ENCODE results near the gene MON1A. TPM values are rescaled to one million over a fixed set of nuclear protein-coding genes. Genes with fewer than 3 reads are reported as not detected.

Gene MON1A
- total RNA-seq, 1 experiment from 2014 or later, result 9.0 TPM

DNA sequence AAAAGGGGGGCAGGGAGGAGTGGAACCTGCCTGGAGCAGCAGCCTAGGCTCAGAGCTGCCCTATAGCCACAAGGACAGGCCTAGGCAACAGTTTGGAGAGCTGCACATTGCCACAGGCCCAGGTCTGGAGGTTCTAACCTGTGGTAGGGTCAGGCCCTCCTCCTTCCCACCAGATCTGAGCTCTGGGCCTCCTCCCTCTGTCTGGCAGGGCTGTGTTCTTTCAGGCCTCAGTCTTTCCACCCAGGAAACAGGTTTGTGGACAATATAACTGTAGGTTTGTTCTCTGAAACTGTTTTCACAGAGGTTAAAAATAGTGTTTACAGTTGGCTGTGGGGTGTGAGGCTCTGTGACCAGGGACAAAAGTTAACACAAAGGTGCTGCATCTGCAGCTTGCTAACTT, 50.9 kb downstream of the MON1A start:
- no peak for DNase-seq (ENCODE audit: low read depth, low spot score)
- RAD21 ChIA-PET (ENCODE audit: low non-redundant PET in 1 of 2, low total read pairs in 2 of 2, uncharacterized antibody in 2 of 2, unreplicated experiment in 2 of 2), result no interaction called here
- POLR2A ChIA-PET, result interaction anchor here (8.4 kb wide), 1 partner anchor 22 kb away, joined by 43 read pairs; the partner anchor contains the start of gene MST1R
- Histone ChIP-seq H3K27me3 (ENCODE audit: insufficient read depth, low read length) (no peaks in the 10 kb centered on the region), H3K9me3 (ENCODE audit: control insufficient read depth in 1 of 2, insufficient read depth in 1 of 2, low read depth in 1 of 2, low read length in 2 of 2) (no peaks in the 10 kb centered on the region), H3K4me2 (ENCODE audit: low read length) (no peak overlapping the region), H2AFZ (ENCODE audit: low read depth, low read length, poor library complexity, severe bottlenecking) (no peak overlapping the region), H3K27ac (ENCODE audit: low read depth, low read length) (no peak overlapping the region), H3K9me2 (ENCODE audit: insufficient read depth) (no peaks in the 10 kb centered on the region), H3K4me1 (ENCODE audit: control insufficient read depth in 1 of 2, insufficient read depth in 2 of 2, low read length in 2 of 2) (peaks cover 0 to 6% of the 10 kb centered on the region in 2 experiments; a peak in 1 of 4 replicates), H3K36me3 (ENCODE audit: control insufficient read depth in 1 of 2, insufficient read depth in 2 of 2, low read length in 2 of 2) (no peaks in the 10 kb centered on the region), H3K4me3 (replicated peaks in 1 of 2; ENCODE audit: low read depth in 1 of 2, low read length in 2 of 2) (no peak overlapping the region), H3K79me2 (ENCODE audit: insufficient read depth, low read length) (no peaks in the 10 kb centered on the region), H4K20me1 (ENCODE audit: insufficient read depth) (no peaks in the 10 kb centered on the region), H3K9ac (ENCODE audit: low read length) (no peak overlapping the region)
- ATAC-seq, result no peak
- TF ChIP-seq YY1 (IDR thresholded peaks at IDR 0.05; ENCODE audit: extremely low read depth, insufficient replicate concordance, low read depth, low read length), result no peak
- TF ChIP-seq, protein P1, sequence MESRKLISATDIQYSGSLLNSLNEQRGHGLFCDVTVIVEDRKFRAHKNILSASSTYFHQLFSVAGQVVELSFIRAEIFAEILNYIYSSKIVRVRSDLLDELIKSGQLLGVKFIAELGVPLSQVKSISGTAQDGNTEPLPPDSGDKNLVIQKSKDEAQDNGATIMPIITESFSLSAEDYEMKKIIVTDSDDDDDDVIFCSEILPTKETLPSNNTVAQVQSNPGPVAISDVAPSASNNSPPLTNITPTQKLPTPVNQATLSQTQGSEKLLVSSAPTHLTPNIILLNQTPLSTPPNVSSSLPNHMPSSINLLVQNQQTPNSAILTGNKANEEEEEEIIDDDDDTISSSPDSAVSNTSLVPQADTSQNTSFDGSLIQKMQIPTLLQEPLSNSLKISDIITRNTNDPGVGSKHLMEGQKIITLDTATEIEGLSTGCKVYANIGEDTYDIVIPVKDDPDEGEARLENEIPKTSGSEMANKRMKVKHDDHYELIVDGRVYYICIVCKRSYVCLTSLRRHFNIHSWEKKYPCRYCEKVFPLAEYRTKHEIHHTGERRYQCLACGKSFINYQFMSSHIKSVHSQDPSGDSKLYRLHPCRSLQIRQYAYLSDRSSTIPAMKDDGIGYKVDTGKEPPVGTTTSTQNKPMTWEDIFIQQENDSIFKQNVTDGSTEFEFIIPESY (IDR thresholded peaks at IDR 0.05; ENCODE audit: extremely low read depth, insufficient replicate concordance, low read length), result no peak
- no peak for TF ChIP-seq CBX3 (IDR thresholded peaks at IDR 0.05; ENCODE audit: low read depth)
- no peak for TF ChIP-seq ZNF274 (IDR thresholded peaks at IDR 0.05; ENCODE audit: low read depth, low read length)
- no peak for TF ChIP-seq TCF7L2 (IDR thresholded peaks at IDR 0.05; ENCODE audit: borderline replicate concordance, extremely low read depth, insufficient read depth, insufficient read length)
- TF ChIP-seq EZH2phosphoT487 (IDR thresholded peaks at IDR 0.05; ENCODE audit: borderline replicate concordance), result no peak
- no TSS peak for BruUV-seq (replicated peaks)
- intact Hi-C loops (cut with micrococcal nuclease), result no loop called here
- CTCF ChIA-PET, result interaction anchor here (0.7 kb wide), 1 partner anchor 22 kb away, joined by 3 read pairs; no protein-coding TSS in a partner anchor

DNA sequence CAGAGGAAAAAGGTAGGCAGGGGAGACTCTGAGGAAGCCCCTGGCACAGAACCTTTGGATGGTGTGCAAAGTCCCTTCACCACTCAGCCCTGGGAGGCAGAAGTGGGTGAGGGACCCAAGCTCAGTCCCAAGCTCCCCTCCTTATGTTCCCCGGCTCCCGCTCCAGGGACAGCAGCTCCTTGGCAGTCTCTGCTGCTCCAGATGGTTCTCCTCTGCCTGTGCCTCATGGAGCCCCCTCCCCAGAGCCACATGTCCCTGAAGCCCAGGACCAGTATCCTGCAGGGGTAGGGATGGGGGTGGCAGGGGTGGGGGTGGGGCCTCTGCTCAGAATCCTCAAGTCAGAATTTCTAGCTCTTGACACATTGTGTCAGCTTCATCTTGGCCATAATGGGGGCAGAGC, 51.9 kb downstream of the MON1A start:
- no TSS peak for BruUV-seq (replicated peaks)
- CTCF ChIA-PET, result no interaction called here
- intact Hi-C loops (cut with micrococcal nuclease), result no loop called here

More for the DNA sequence above, 51.9 kb downstream of the MON1A start:
- Histone ChIP-seq H2AFZ (ENCODE audit: low read depth, low read length, poor library complexity, severe bottlenecking) (no peak overlapping the region), H3K9ac (ENCODE audit: low read length) (no peak overlapping the region), H3K9me2 (ENCODE audit: insufficient read depth) (no peaks in the 10 kb centered on the region), H3K79me2 (ENCODE audit: insufficient read depth, low read length) (no peaks in the 10 kb centered on the region), H3K27me3 (ENCODE audit: insufficient read depth, low read length) (no peaks in the 10 kb centered on the region), H3K4me1 (ENCODE audit: control insufficient read depth in 1 of 2, insufficient read depth in 2 of 2, low read length in 2 of 2) (peaks cover 0 to 6% of the 10 kb centered on the region in 2 experiments; a peak in 1 of 4 replicates), H3K27ac (ENCODE audit: low read depth, low read length) (no peak overlapping the region), H3K9me3 (ENCODE audit: control insufficient read depth in 1 of 2, insufficient read depth in 1 of 2, low read depth in 1 of 2, low read length in 2 of 2) (no peaks in the 10 kb centered on the region), H4K20me1 (ENCODE audit: insufficient read depth) (no peaks in the 10 kb centered on the region), H3K4me3 (replicated peaks in 1 of 2; ENCODE audit: low read depth in 1 of 2, low read length in 2 of 2) (no peak overlapping the region), H3K36me3 (ENCODE audit: control insufficient read depth in 1 of 2, insufficient read depth in 2 of 2, low read length in 2 of 2) (no peaks in the 10 kb centered on the region), H3K4me2 (ENCODE audit: low read length) (no peak overlapping the region)
- no peak for DNase-seq (ENCODE audit: low read depth, low spot score)
- no peak for TF ChIP-seq TCF7L2 (IDR thresholded peaks at IDR 0.05; ENCODE audit: borderline replicate concordance, extremely low read depth, insufficient read depth, insufficient read length)
- TF ChIP-seq ZNF274 (IDR thresholded peaks at IDR 0.05; ENCODE audit: low read depth, low read length), result no peak
- TF ChIP-seq POLR2A (IDR thresholded peaks at IDR 0.05; ENCODE audit: borderline replicate concordance, extremely low read depth, insufficient read depth, insufficient read length), result no peak
- no peak for TF ChIP-seq YY1 (IDR thresholded peaks at IDR 0.05; ENCODE audit: extremely low read depth, insufficient replicate concordance, low read depth, low read length)
- no peak for TF ChIP-seq POLR2AphosphoS5 (IDR thresholded peaks at IDR 0.05; ENCODE audit: low read depth, low read length)
- TF ChIP-seq SRF (IDR thresholded peaks at IDR 0.05; ENCODE audit: low read depth), result no peak
- TF ChIP-seq SP1 (IDR thresholded peaks at IDR 0.05; ENCODE audit: low read depth), result no peak
- no peak for TF ChIP-seq RAD21 (IDR thresholded peaks at IDR 0.05; ENCODE audit: low read depth)
- no peak for TF ChIP-seq EZH2phosphoT487 (IDR thresholded peaks at IDR 0.05; ENCODE audit: borderline replicate concordance)
- ChIA-PET POLR2A (interaction anchor here (8.4 kb wide), 1 partner anchor 23 kb away, joined by 43 read pairs; the partner anchor contains the start of gene MST1R), RAD21 (ENCODE audit: low non-redundant PET in 1 of 2, low total read pairs in 2 of 2, uncharacterized antibody in 2 of 2, unreplicated experiment in 2 of 2) (interaction anchor here in 1 of 2 experiments (0.7 kb wide), 2 partner anchors 35 to 70 kb away, joined by 3 to 5 read pairs; no protein-coding TSS in a partner anchor)
- no peak for ATAC-seq
